Neural cell (in vitro differentiated cells): Measurements from ENCODE around the gene SOX4.

Experiments
- EP300 ChIP-seq: fragments of 450-650 bp; conservative IDR thresholded peaks from 2 replicates; pipeline ENCODE4 v1.6.1; 2014; ENCODE audit warnings: antibody characterized with exemption, mild to moderate bottlenecking, moderate library complexity; ENCODE audit not compliant: poor library complexity, severe bottlenecking
- EZH2 ChIP-seq: fragments of 200-600, 300-800 bp; shearing (Covaris generic), sonication (generic); IDR thresholded peaks from 2 replicates; pipeline ENCODE4 v1.6.1; 2014; ENCODE audit warnings: antibody characterized with exemption, low read length, borderline replicate concordance, mild to moderate bottlenecking; ENCODE audit not compliant: insufficient read depth, poor library complexity, severe bottlenecking
- MXI1 ChIP-seq: fragments of 450-650 bp; conservative IDR thresholded peaks from 2 replicates; pipeline ENCODE4 v1.6.1; 2014; ENCODE audit warnings: antibody characterized with exemption, mild to moderate bottlenecking; ENCODE audit not compliant: poor library complexity, severe bottlenecking
- POLR2AphosphoS5 ChIP-seq: IDR thresholded peaks from 2 replicates; pipeline ENCODE4 v1.6.1; 2012
- RAD21 ChIP-seq: fragments of 450-650 bp; conservative IDR thresholded peaks from 2 replicates; pipeline ENCODE4 v1.6.1; 2014; ENCODE audit warnings: antibody characterized with exemption, mild to moderate bottlenecking, moderate library complexity
- TAF1 ChIP-seq: IDR thresholded peaks from 2 replicates; pipeline ENCODE4 v1.6.1; 2012; ENCODE audit warnings: low read depth
- TF ChIP-seq, protein P1 (sequence below): IDR thresholded peaks from 2 replicates; pipeline ENCODE4 v1.6.1; 2012; ENCODE audit warnings: borderline replicate concordance
- TF ChIP-seq, protein P2 (sequence below): fragments of 450-650 bp; IDR thresholded peaks from 2 replicates; pipeline ENCODE4 v1.5.1; 2014; ENCODE audit warnings: antibody characterized with exemption, mild to moderate bottlenecking, moderate library complexity; ENCODE audit not compliant: poor library complexity, severe bottlenecking

DNA sequence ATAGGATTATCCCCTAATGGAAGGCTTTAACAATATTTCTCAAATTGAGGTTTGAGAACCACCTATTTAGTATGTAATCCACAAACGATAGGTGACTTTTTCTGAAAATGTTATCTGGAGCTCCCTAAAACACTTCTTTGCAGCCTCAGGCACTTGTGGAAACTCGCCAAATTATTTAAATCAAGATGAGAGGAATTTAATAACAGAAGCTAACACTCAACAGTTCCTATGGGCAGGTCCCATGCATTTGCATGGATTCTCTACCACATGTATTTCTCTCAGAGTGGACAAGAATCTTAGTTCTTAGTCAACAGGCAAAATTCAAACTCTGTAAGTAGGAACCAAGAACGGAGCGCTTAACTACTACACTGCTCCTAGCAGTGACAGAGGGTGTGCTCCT lies 20.7 kb downstream of the SOX4 start:
- TF ChIP-seq MXI1 = no peak
- TF ChIP-seq, protein P1, sequence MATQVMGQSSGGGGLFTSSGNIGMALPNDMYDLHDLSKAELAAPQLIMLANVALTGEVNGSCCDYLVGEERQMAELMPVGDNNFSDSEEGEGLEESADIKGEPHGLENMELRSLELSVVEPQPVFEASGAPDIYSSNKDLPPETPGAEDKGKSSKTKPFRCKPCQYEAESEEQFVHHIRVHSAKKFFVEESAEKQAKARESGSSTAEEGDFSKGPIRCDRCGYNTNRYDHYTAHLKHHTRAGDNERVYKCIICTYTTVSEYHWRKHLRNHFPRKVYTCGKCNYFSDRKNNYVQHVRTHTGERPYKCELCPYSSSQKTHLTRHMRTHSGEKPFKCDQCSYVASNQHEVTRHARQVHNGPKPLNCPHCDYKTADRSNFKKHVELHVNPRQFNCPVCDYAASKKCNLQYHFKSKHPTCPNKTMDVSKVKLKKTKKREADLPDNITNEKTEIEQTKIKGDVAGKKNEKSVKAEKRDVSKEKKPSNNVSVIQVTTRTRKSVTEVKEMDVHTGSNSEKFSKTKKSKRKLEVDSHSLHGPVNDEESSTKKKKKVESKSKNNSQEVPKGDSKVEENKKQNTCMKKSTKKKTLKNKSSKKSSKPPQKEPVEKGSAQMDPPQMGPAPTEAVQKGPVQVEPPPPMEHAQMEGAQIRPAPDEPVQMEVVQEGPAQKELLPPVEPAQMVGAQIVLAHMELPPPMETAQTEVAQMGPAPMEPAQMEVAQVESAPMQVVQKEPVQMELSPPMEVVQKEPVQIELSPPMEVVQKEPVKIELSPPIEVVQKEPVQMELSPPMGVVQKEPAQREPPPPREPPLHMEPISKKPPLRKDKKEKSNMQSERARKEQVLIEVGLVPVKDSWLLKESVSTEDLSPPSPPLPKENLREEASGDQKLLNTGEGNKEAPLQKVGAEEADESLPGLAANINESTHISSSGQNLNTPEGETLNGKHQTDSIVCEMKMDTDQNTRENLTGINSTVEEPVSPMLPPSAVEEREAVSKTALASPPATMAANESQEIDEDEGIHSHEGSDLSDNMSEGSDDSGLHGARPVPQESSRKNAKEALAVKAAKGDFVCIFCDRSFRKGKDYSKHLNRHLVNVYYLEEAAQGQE = no peak
- TF ChIP-seq, protein P2, sequence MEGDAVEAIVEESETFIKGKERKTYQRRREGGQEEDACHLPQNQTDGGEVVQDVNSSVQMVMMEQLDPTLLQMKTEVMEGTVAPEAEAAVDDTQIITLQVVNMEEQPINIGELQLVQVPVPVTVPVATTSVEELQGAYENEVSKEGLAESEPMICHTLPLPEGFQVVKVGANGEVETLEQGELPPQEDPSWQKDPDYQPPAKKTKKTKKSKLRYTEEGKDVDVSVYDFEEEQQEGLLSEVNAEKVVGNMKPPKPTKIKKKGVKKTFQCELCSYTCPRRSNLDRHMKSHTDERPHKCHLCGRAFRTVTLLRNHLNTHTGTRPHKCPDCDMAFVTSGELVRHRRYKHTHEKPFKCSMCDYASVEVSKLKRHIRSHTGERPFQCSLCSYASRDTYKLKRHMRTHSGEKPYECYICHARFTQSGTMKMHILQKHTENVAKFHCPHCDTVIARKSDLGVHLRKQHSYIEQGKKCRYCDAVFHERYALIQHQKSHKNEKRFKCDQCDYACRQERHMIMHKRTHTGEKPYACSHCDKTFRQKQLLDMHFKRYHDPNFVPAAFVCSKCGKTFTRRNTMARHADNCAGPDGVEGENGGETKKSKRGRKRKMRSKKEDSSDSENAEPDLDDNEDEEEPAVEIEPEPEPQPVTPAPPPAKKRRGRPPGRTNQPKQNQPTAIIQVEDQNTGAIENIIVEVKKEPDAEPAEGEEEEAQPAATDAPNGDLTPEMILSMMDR = no peak
- no peak for TF ChIP-seq EZH2
- TF ChIP-seq POLR2AphosphoS5 = no peak
- no peak for TF ChIP-seq TAF1
- TF ChIP-seq RAD21 = no peak
- no peak for TF ChIP-seq EP300
